NCI-H524 (cell line): ENCODE measurements around the gene RHOC.

Source experiments
- DNase-seq, 2 experiments: peaks; one replicate each; lab custom pipeline; 2025; lab: John Stamatoyannopoulos, UW

Gene RHOC

GRCh38 chr1:112678605-112679004 lies 28.3 kb downstream of the RHOC start:
- no peak for DNase-seq

- no peak for DNase-seq
These were observed 29.4 kb downstream of the RHOC start for GRCh38 chr1:112677501-112677900.

- DNase-seq: no peak
These were observed 30.4 kb downstream of the RHOC start for GRCh38 chr1:112676543-112676942.

- no peak for DNase-seq
These were observed 31.1 kb downstream of the RHOC start for GRCh38 chr1:112675728-112676381.

GRCh38 chr1:112674986-112675727 lies 31.8 kb downstream of the RHOC start:
- DNase-seq: peak in 1 of 2 experiments; percentile 47

GRCh38 chr1:112674440-112674985 lies 32.4 kb downstream of the RHOC start, which contains the start of gene MOV10:
MOV10 (plus strand) TSS chr1:112674659; CDS start chr1:112674913, 254 bp downstream.
- DNase-seq: peak in 1 of 2 experiments; percentile 38

GRCh38 chr1:112673592-112674439 lies 33.1 kb downstream of the RHOC start:
- DNase-seq: peak in 1 of 2 experiments; percentile 6

- no peak for DNase-seq
These were observed 34.1 kb downstream of the RHOC start for GRCh38 chr1:112672842-112673241.

GRCh38 chr1:112672009-112672408 lies 34.9 kb downstream of the RHOC start:
- no peak for DNase-seq

- no peak for DNase-seq
These were observed 40.0 kb downstream of the RHOC start for GRCh38 chr1:112666946-112667345.

GRCh38 chr1:112665857-112666256 lies 41.1 kb downstream of the RHOC start:
- DNase-seq: no peak

- no peak for DNase-seq
These were observed 55.7 kb downstream of the RHOC start for GRCh38 chr1:112651205-112651604.
